Mammary epithelial cell (primary cell): ENCODE data around the gene ESRRG.

Experiments
- EZH2 ChIP-seq: IDR thresholded peaks from 2 replicates; pipeline ENCODE4 v1.6.1; 2012; ENCODE audit warnings: low read length, inconsistent platforms, borderline replicate concordance
- TF ChIP-seq, protein P1 (sequence below), 2 donors: IDR thresholded peaks in 1 of 2; conservative IDR thresholded peaks in 1 of 2; 2 replicates each; pipeline ENCODE4 v1.5.1; 2011 to 2012; ENCODE audit warnings: inconsistent platforms in 2 of 2, low read length in 2 of 2, mild to moderate bottlenecking in 2 of 2, control low read depth in 1 of 2, low read depth in 1 of 2; ENCODE audit not compliant: insufficient read depth in 1 of 2; ENCODE audit errors: extremely low read depth in 1 of 2

DNA sequence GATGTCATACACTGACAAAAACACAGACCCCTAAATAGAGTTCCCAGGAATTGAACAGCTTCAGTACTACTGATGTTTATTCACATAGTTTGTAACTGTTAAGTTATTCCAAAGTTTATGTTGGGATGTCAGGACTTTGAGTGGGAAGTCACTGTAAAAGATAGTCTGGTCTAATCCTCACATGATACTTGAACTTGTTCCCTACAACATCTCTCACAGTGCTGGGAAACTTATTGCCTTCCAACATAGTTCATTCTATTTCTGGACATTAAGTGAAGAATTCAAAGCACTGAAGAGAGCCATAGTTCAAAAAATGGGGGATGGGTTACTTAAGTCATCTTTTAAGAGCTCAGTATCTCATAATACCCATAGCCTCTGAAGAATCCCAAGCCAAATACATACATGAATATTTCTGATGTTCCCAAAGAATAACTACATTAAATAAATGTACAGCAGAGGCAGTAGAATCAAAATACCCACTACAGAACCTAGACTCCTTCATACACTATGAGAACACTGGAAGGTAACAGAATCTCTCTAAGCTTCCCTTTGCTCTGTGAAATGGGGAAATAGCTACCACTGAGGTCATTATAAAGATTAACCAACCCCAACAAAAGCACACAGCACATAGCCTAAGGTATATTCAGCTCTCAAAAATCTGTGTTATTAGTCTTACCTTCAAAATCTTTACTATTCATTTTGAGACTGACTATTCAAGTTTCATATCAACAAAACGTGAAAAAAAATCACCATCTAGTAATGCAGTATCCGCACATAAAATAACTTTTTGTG, 81.4 kb downstream of the ESRRG start:
- TF ChIP-seq, protein P1, sequence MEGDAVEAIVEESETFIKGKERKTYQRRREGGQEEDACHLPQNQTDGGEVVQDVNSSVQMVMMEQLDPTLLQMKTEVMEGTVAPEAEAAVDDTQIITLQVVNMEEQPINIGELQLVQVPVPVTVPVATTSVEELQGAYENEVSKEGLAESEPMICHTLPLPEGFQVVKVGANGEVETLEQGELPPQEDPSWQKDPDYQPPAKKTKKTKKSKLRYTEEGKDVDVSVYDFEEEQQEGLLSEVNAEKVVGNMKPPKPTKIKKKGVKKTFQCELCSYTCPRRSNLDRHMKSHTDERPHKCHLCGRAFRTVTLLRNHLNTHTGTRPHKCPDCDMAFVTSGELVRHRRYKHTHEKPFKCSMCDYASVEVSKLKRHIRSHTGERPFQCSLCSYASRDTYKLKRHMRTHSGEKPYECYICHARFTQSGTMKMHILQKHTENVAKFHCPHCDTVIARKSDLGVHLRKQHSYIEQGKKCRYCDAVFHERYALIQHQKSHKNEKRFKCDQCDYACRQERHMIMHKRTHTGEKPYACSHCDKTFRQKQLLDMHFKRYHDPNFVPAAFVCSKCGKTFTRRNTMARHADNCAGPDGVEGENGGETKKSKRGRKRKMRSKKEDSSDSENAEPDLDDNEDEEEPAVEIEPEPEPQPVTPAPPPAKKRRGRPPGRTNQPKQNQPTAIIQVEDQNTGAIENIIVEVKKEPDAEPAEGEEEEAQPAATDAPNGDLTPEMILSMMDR (conservative IDR thresholded peaks at IDR 0.05 in 1 of 2, IDR thresholded peaks at IDR 0.05 in 1 of 2; ENCODE audit: extremely low read depth in 1 of 2, insufficient read depth in 1 of 2, low read depth in 1 of 2, low read length in 2 of 2): no peak
- TF ChIP-seq EZH2: no peak
